GM12878 (cell line): Measurements from ENCODE around the gene RHOT1. TPM values are rescaled to one million over a fixed set of nuclear protein-coding genes. Genes with fewer than 3 reads are reported as not detected.

Experiments
- ATAC-seq: fragments of 200-7000 bp; cut with Tn5 transposase; 3 replicates; pipeline ENCODE4 v1.9.1; 2020; ENCODE audit warnings: mild to moderate bottlenecking, moderate library complexity
- BruUV-seq: library from RNA; stranded (reverse); fragments of 400-500 nt; replicated peaks from 2 replicates; lab custom pipeline; 2021; lab: Mats Ljungman, UMichigan
- CTCF ChIA-PET: fragments of 300-600 bp; sonication (Branson Sonifier 250); formaldehyde crosslinking; extraction: SDS; loops from one replicate; lab custom pipeline; 2021; ENCODE audit warnings: inconsistent platforms; lab: Yijun Ruan, JAX
- POLR2A ChIA-PET: fragments of 350-600 bp; formaldehyde crosslinking; extraction: SDS; loops from one replicate; lab custom pipeline; 2021; ENCODE audit warnings: inconsistent platforms; lab: Charles Lee
- RAD21 ChIA-PET: fragments of 300-600 bp; sonication (Branson Sonifier 250); formaldehyde crosslinking; loops from one replicate; lab custom pipeline; 2023; ENCODE audit warnings: antibody characterized with exemption; ENCODE audit not compliant: unreplicated experiment; lab: Charles Lee
- SMC1A ChIA-PET: fragments of 300-600 bp; sonication (Branson Sonifier 250); formaldehyde crosslinking; loops from one replicate; lab custom pipeline; 2023; ENCODE audit not compliant: unreplicated experiment, uncharacterized antibody; lab: Charles Lee
- DNase-seq: peaks from one replicate; pipeline ENCODE4 v3.0.0-alpha.2; 2011; ENCODE audit warnings: low read depth, low spot score
- FAIRE-seq: peaks from 3 replicates; lab custom pipeline; 2011; peaks lifted over from hg19 to GRCh38; lab: Jason Lieb, UNC
- H2AFZ ChIP-seq: 2 replicates; pipeline ENCODE4 v1.6.0; 2011; ENCODE audit warnings: low read depth, low read length, control low read depth; ENCODE audit not compliant: control insufficient read depth
- H3K27ac ChIP-seq: 2 replicates; pipeline ENCODE4 v1.5.1; 2011; ENCODE audit warnings: control low read depth; ENCODE audit not compliant: control insufficient read depth, insufficient read depth
- H3K27me3 ChIP-seq, 2 experiments: replicated peaks in 1 of 2; 2 replicates each; pipeline versions ENCODE4 v1.6.0 to v1.6.1; 2011; ENCODE audit warnings: low read length in 1 of 2; ENCODE audit not compliant: control insufficient read depth in 2 of 2, insufficient read depth in 2 of 2
- H3K36me3 ChIP-seq, 2 experiments: 2 replicates each; pipeline ENCODE4 v1.5.1; 2011; ENCODE audit warnings: low read length in 1 of 2; ENCODE audit not compliant: control insufficient read depth in 2 of 2, insufficient read depth in 2 of 2
- H3K4me1 ChIP-seq: 2 replicates; pipeline ENCODE4 v1.6.1; 2011; ENCODE audit warnings: mild to moderate bottlenecking, low read length, moderate library complexity, mixed read lengths; ENCODE audit not compliant: control insufficient read depth, insufficient read depth
- H3K4me2 ChIP-seq: 2 replicates; pipeline ENCODE4 v1.6.0; 2011; ENCODE audit warnings: control low read depth; ENCODE audit not compliant: control insufficient read depth, insufficient read depth
- H3K4me3 ChIP-seq: fragments of 200-600 bp; sonication (generic); 2 replicates; pipeline ENCODE4 v1.5.1; 2016
- H3K79me2 ChIP-seq: 2 replicates; pipeline ENCODE4 v1.6.0; 2011; ENCODE audit warnings: low read length; ENCODE audit not compliant: control insufficient read depth, insufficient read depth
- H3K9ac ChIP-seq: 2 replicates; pipeline ENCODE4 v1.8.0; 2011; ENCODE audit warnings: low read length, control low read depth, mixed read lengths; ENCODE audit not compliant: control insufficient read depth, insufficient read depth
- H3K9me3 ChIP-seq: replicated peaks from 3 replicates; pipeline ENCODE4 v1.5.1; 2011; ENCODE audit warnings: mild to moderate bottlenecking, low read length; ENCODE audit not compliant: control insufficient read depth, insufficient read depth
- H4K20me1 ChIP-seq: 2 replicates; pipeline ENCODE4 v1.6.0; 2011; ENCODE audit not compliant: control insufficient read depth, insufficient read depth
- ATF7 ChIP-seq: fragments of 450-650 bp; IDR thresholded peaks from 2 replicates; pipeline ENCODE4 v1.6.1; 2016; ENCODE audit warnings: low read depth, mild to moderate bottlenecking
- BCL11A ChIP-seq: IDR thresholded peaks from 2 replicates; pipeline ENCODE4 v1.6.1; 2011; ENCODE audit warnings: low read depth, low read length
- EGR1 ChIP-seq, 2 experiments: IDR thresholded peaks; 1 replicate in 1 of 2; 2 replicates in 1 of 2; pipeline ENCODE4 v1.6.1; 2011 to 2012; ENCODE audit warnings: low read depth in 2 of 2, low read length in 2 of 2, borderline replicate concordance in 1 of 2, mild to moderate bottlenecking in 1 of 2, moderate library complexity in 1 of 2
- HCFC1 ChIP-seq: fragments of 150-350 bp; IDR thresholded peaks from 2 replicates; pipeline ENCODE4 v1.6.1; 2014; ENCODE audit warnings: low read length
- HSF1 ChIP-seq: fragments of 150-350 bp; IDR thresholded peaks from 2 replicates; pipeline ENCODE4 v1.6.1; 2014; ENCODE audit warnings: mild to moderate bottlenecking, low read depth, low read length
- IKZF2 ChIP-seq, 2 experiments: fragments of 450-650 bp; IDR thresholded peaks; 2 replicates each; pipeline ENCODE4 v1.6.1; 2017; ENCODE audit warnings: mild to moderate bottlenecking in 2 of 2, moderate library complexity in 2 of 2
- LARP7 ChIP-seq: fragments of 450-650 bp; IDR thresholded peaks from 2 replicates; pipeline ENCODE4 v1.6.1; 2017; ENCODE audit warnings: mild to moderate bottlenecking
- MYB ChIP-seq: fragments of 150-350 bp; IDR thresholded peaks from 2 replicates; pipeline ENCODE4 v1.6.1; 2014; ENCODE audit warnings: mild to moderate bottlenecking, low read depth, low read length, borderline replicate concordance
- RB1 ChIP-seq: fragments of 450-650 bp; formaldehyde crosslinking; IDR thresholded peaks from 2 replicates; pipeline ENCODE4 v1.6.1; 2017; ENCODE audit warnings: mild to moderate bottlenecking, borderline replicate concordance
- RCOR1 ChIP-seq: conservative IDR thresholded peaks from 2 replicates; pipeline ENCODE4 v1.6.1; 2012; ENCODE audit warnings: low read depth, low read length, improper control_type of control experiment
- TCF3 ChIP-seq: IDR thresholded peaks from 2 replicates; pipeline ENCODE4 v1.6.1; 2012; ENCODE audit warnings: low read depth, mild to moderate bottlenecking, low read length, borderline replicate concordance; ENCODE audit not compliant: insufficient read depth
- ZNF687 ChIP-seq: fragments of 450-650 bp; IDR thresholded peaks from 2 replicates; pipeline ENCODE4 v1.6.1; 2017; ENCODE audit warnings: mild to moderate bottlenecking, moderate library complexity
- WGBS: methylation state at CpG from one replicate; pipeline ENCODE4 v1.1.6; 2016; ENCODE audit warnings: low lambda C conversion rate; ENCODE audit not compliant: insufficient replicate concordance, insufficient coverage; ENCODE audit errors: missing lambda C conversion rate; 5-methylcytosine and 5-hydroxymethylcytosine counted together
- in situ Hi-C: fragments of 300-500 bp; cut with MboI; formaldehyde crosslinking; loops from 9 replicates; pipeline ENCODE4 v1.14.3; 2018; ENCODE audit warnings: mixed read lengths
- intact Hi-C: fragments of 100-400 bp; cut with micrococcal nuclease; formaldehyde crosslinking; loops from one replicate; pipeline ENCODE4 v1.14.2; 2022; ENCODE audit not compliant: unreplicated experiment
- polyA plus RNA-seq, 11 experiments: library from polyadenylated mRNA; depleted of rRNA in 4 of 11; unstranded in 6 of 11; stranded (reverse) in 5 of 11; fragments of >200 nt; fragmentation: Nextera tagmentation in 4 of 11; fragmentation: Illumina TruSeq in 1 of 11; extraction: Ambion mirVana in 4 of 11; extraction: Trizol in 1 of 11; gene quantifications; 1 replicate in 1 of 11; 2 replicates in 10 of 11; pipeline versions ENCODE4 v1.2.1 to v1.2.3, GENCODE V29; 2011 to 2016; ENCODE audit warnings: inconsistent platforms in 2 of 11, missing spikeins in 2 of 11, low read depth in 1 of 11
- total RNA-seq, 4 experiments: library from RNA; depleted of rRNA in 3 of 4; stranded (reverse); fragments of >200 nt in 3 of 4; fragmentation: Illumina TruSeq in 1 of 4; extraction: Trizol in 1 of 4; gene quantifications; 2 replicates each; pipeline versions ENCODE4 v1.2.1 to v1.2.3, GENCODE V29; 2013 to 2021
- TF ChIP-seq, protein P1 (sequence below): fragments of 450-650 bp; IDR thresholded peaks from 2 replicates; pipeline ENCODE4 v1.6.1; 2018; ENCODE audit warnings: borderline replicate concordance, mild to moderate bottlenecking; ENCODE audit not compliant: partially characterized antibody
- TF ChIP-seq, protein P2 (sequence below): fragments of 450-650 bp; IDR thresholded peaks from 2 replicates; pipeline ENCODE4 v1.6.1; 2014; ENCODE audit warnings: mild to moderate bottlenecking

Gene RHOT1
- total and polyA plus RNA-seq, 10 of the 15 experiments (the other 5 are each of a cell fraction or from before 2014, with no cell fraction given) = 13.3 to 68.2 (median 22.8) TPM

- 60% methylated on average over 9 of the region's 9 CpGs for WGBS
- intact Hi-C loops (no loop called here), in situ Hi-C loops (no loop called here)
- Histone ChIP-seq H3K9ac (no peak overlapping the region), H4K20me1 (no peaks in the 10 kb centered on the region), H3K79me2 (no peaks in the 10 kb centered on the region), H3K9me3 (no peaks in the 10 kb centered on the region), H3K27ac (no peak overlapping the region), H2AFZ (no peak overlapping the region), H3K36me3 (no peaks in the 10 kb centered on the region), H3K4me3 (no peak overlapping the region), H3K4me2 (no peak overlapping the region), H3K27me3 (peaks cover 0 to 2% of the 10 kb centered on the region in 2 experiments; a peak in 1 of 4 replicates), H3K4me1 (no peaks in the 10 kb centered on the region; the same call in 1 of the 2 replicates)
- CTCF ChIA-PET = interaction anchor here (0.7 to 8.0 kb wide), 2 partner anchors 61 to 71 kb away, joined by 3 to 132 read pairs; no protein-coding TSS in a partner anchor
- FAIRE-seq (no peak), DNase-seq (no peak), ATAC-seq (no peak)
- POLR2A ChIA-PET = interaction anchor here (0.5 kb wide), 1 partner anchor 175 kb away, joined by 7 read pairs; no protein-coding TSS in a partner anchor
- RAD21 ChIA-PET = interaction anchor here (0.6 to 1.1 kb wide), 4 partner anchors 62 to 150 kb away, joined by 3 to 4 read pairs (median 4); no protein-coding TSS in a partner anchor
- no TSS peak for BruUV-seq
- SMC1A ChIA-PET = interaction anchor here (0.5 to 1.1 kb wide), 2 partner anchors 60 to 195 kb away, joined by 3 read pairs; no protein-coding TSS in a partner anchor
- no peak for TF ChIP-seq RB1
- TF ChIP-seq HCFC1 = no peak
- no peak for TF ChIP-seq RCOR1
- no peak for TF ChIP-seq IKZF2 (IDR thresholded peaks at IDR 0.05)
- TF ChIP-seq, protein P1, sequence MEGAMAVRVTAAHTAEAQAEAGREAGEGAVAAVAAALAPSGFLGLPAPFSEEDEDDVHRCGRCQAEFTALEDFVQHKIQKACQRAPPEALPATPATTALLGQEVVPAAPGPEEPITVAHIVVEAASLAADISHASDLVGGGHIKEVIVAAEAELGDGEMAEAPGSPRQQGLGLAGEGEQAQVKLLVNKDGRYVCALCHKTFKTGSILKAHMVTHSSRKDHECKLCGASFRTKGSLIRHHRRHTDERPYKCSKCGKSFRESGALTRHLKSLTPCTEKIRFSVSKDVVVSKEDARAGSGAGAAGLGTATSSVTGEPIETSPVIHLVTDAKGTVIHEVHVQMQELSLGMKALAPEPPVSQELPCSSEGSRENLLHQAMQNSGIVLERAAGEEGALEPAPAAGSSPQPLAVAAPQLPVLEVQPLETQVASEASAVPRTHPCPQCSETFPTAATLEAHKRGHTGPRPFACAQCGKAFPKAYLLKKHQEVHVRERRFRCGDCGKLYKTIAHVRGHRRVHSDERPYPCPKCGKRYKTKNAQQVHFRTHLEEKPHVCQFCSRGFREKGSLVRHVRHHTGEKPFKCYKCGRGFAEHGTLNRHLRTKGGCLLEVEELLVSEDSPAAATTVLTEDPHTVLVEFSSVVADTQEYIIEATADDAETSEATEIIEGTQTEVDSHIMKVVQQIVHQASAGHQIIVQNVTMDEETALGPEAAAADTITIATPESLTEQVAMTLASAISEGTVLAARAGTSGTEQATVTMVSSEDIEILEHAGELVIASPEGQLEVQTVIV = no peak
- TF ChIP-seq EGR1 (IDR thresholded peaks at IDR 0.05; ENCODE audit: borderline replicate concordance in 1 of 2, low read depth in 2 of 2, low read length in 2 of 2) = no peak
- no peak for TF ChIP-seq TCF3
- TF ChIP-seq LARP7 = no peak
- TF ChIP-seq BCL11A = no peak
- no peak for TF ChIP-seq MYB
- TF ChIP-seq, protein P2, sequence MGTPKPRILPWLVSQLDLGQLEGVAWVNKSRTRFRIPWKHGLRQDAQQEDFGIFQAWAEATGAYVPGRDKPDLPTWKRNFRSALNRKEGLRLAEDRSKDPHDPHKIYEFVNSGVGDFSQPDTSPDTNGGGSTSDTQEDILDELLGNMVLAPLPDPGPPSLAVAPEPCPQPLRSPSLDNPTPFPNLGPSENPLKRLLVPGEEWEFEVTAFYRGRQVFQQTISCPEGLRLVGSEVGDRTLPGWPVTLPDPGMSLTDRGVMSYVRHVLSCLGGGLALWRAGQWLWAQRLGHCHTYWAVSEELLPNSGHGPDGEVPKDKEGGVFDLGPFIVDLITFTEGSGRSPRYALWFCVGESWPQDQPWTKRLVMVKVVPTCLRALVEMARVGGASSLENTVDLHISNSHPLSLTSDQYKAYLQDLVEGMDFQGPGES = no peak
- no peak for TF ChIP-seq ZNF687
- TF ChIP-seq ATF7 = no peak
- TF ChIP-seq HSF1 = no peak
These were observed 113.9 kb downstream of the RHOT1 start for GRCh38 chr17:32256012-32256700.
